Measurements from ENCODE around the gene ENTPD7.

ENTPD7 gene

DNA sequence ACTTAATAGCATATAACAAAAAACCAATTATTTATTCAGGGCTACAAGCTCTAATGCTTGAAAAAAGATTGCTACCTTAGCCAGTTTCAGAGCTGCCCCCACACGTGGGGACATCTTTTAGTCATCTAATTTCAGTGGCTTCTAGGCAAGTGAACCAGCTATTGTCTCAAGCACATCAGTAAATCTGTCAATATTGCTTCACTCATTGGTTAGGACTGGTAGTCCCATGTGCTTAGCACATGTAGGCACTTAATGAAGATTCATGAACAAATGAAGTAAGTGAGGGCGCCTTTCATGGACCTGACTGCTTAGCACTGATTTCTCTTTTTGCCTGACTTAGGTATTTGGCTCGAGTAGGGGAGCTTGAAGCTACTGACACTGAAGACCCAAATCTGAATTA, 19.6 kb downstream of the ENTPD7 start:
- DNase-seq (ENCODE audit: low read depth, low spot score), result no peak
- H3K4me3 ChIP-seq (ENCODE audit: low read length), result no peak overlapping the region

DNA sequence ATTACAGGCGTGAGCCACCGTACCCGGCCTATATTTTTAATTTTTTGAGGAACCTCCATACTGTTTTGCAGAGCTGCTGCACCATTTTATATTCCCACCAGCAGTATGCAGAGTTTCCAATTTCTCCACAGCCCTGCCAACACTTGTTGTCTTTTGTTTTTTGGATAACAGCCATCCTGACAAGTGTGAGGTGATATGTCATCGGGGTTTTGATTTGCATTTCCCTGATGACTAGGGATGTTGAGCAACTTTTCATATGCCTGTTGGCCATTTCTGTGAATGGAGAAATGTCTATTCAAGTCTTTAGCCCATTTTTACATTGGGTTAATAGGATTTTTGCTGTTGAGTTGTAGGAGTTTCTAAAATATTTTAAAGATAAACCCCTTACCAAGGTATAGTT, 22.2 kb downstream of the ENTPD7 start:
- no peak for DNase-seq (ENCODE audit: low read depth, low spot score)

GRCh38 chr10:99682032-99682431, 22.7 kb downstream of the ENTPD7 start:
- DNase-seq (ENCODE audit: low read depth, low spot score), result no peak
- no peak overlapping the region for H3K4me3 ChIP-seq (ENCODE audit: low read length)

More for the DNA sequence above, 22.2 kb downstream of the ENTPD7 start:
- no peak overlapping the region for H3K4me3 ChIP-seq (ENCODE audit: low read length)

- no peak overlapping the region for H3K4me3 ChIP-seq (ENCODE audit: low read length)
- DNase-seq (ENCODE audit: low read depth, low spot score), result no peak
These were observed 23.4 kb downstream of the ENTPD7 start for GRCh38 chr10:99682752-99683151.

GRCh38 chr10:99685597-99685967, 26.3 kb downstream of the ENTPD7 start:
- no peak for DNase-seq (ENCODE audit: low read depth, low spot score)
- H3K4me3 ChIP-seq (ENCODE audit: low read length), result no peak overlapping the region

- H3K4me3 ChIP-seq (ENCODE audit: low read length), result no peak overlapping the region
- no peak for DNase-seq (ENCODE audit: low read depth, low spot score)
These were observed 30.2 kb downstream of the ENTPD7 start for GRCh38 chr10:99689461-99689860.

DNA sequence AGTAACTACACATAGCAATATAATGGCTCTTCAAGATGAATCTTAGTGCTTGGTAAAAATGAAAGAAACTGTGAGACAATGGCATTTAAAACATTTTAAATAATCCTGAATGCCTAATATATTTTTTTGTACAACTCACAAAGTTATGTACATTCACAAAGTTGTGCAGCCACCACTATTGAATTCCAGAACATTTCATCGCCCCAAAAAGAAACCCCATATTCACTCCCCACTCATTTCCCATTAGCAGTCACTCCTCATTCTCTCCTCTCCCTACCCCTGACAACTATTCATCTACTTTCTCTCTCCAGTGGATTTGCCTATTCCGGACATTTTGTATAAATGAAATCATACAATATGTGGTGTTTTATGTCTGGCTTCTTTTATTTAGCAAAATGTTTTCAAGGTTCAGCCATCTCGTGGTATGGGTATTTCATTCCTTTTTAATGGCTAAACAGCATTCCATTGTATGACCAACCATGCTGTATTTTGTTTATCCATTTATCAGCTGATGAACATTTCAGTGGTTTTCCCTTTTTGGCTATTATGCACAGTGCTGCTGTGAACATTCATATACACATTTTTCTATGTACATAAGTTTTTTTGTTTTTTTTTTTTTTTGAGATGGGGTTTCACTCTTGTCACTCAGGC, 34.7 kb downstream of the ENTPD7 start:
- no peak overlapping the region for H3K4me3 ChIP-seq (ENCODE audit: low read length)
- no peak for DNase-seq (ENCODE audit: low read depth, low spot score)

DNA sequence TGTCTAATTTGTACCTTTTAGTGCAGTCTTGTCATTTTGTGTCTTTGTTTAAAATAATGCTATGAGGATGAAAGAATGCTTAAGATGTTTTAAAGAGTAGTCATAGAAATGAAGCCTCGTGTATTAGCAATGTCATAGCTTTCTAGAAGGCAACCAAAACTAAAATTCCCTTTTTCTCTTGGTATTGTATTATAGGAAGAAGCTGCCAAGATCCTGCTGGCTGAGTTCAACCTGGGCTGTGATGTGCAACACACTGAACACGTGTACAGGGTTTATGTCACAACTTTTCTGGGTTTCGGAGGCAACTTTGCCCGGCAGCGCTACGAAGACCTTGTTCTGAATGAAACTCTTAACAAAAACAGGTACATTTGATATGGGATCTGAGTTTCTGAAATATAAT, 36.5 kb downstream of the ENTPD7 start:
- H3K4me3 ChIP-seq (ENCODE audit: low read length), result no peak overlapping the region
- no peak for DNase-seq (ENCODE audit: low read depth, low spot score)

DNA sequence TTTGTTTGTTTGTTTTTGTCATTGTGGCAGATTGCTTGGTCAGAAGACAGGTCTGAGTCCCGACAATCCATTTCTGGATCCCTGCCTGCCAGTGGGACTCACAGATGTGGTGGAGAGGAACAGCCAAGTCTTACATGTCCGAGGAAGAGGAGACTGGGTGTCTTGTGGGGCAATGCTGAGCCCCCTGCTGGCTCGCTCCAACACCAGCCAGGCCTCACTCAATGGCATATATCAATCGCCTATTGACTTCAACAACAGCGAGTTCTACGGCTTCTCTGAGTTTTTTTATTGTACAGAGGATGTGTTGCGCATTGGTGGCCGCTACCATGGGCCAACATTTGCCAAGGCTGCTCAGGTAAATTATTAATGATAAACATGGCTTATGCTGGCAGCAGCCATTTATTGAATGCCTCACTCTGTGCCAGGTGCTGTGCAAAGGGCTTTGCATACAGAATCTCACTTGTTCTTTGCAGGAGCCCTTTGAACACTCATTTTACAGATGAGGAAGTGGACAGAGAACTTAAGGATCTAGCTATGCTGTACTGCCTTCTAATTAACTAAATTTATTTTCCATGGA, 39.3 kb downstream of the ENTPD7 start:
- DNase-seq (ENCODE audit: low read depth, low spot score), result no peak
- no peak overlapping the region for H3K4me3 ChIP-seq (ENCODE audit: low read length)

GRCh38 chr10:99700649-99701048, 41.3 kb downstream of the ENTPD7 start:
- no peak for DNase-seq (ENCODE audit: low read depth, low spot score)
- H3K4me3 ChIP-seq (ENCODE audit: low read length), result no peak overlapping the region

GRCh38 chr10:99708428-99709012, 49.2 kb downstream of the ENTPD7 start:
- H3K4me3 ChIP-seq (ENCODE audit: low read length), result no peak overlapping the region
- DNase-seq (ENCODE audit: low read depth, low spot score), result no peak

GRCh38 chr10:99709480-99710229, 50.3 kb downstream of the ENTPD7 start:
- DNase-seq (ENCODE audit: low read depth, low spot score), result no peak
- no peak overlapping the region for H3K4me3 ChIP-seq (ENCODE audit: low read length)

DNA sequence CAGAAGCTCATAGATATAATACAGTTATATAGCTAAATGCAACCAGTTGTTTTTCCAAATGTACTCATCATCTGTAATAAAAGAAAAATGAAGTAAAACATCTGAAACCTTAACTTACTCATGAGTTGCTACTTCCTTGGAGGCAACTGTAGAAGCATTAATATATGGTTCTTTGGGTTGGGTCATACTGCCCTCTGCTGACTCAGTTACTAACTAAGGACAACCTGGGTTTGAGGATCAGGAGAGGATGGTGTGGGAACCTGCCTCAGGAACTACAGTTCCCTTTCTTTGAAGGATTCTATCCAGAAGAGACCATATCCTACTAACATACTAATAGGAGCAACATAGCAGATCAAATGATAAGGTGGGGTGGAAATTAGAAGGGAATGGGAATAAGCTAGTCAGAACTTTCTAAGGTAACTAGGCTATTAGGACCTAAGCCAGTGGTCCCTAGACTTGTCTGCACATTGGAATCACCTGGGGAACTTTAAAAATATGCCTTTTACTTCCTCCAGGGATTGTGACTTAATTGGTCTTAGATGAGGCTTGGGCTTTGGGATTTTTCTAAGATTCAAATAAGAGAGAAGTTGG, 51.9 kb downstream of the ENTPD7 start:
- DNase-seq (ENCODE audit: low read depth, low spot score), result peak; percentile 39
- no peak overlapping the region for H3K4me3 ChIP-seq (ENCODE audit: low read length)

- no peak overlapping the region for H3K4me3 ChIP-seq (ENCODE audit: low read length)
- DNase-seq (ENCODE audit: low read depth, low spot score), result no peak
These were observed 55.1 kb downstream of the ENTPD7 start for GRCh38 chr10:99714446-99714845.

- no peak overlapping the region for H3K4me3 ChIP-seq (ENCODE audit: low read length)
- DNase-seq (ENCODE audit: low read depth, low spot score), result no peak
These were observed 61.1 kb downstream of the ENTPD7 start for GRCh38 chr10:99720387-99720786.

GRCh38 chr10:99730026-99730425, 70.7 kb downstream of the ENTPD7 start:
- H3K4me3 ChIP-seq (ENCODE audit: low read length), result no peak overlapping the region
- DNase-seq (ENCODE audit: low read depth, low spot score), result no peak

GRCh38 chr10:99731306-99732032, 72.2 kb downstream of the ENTPD7 start:
- no peak for DNase-seq (ENCODE audit: low read depth, low spot score)
- H3K4me3 ChIP-seq (ENCODE audit: low read length), result peak overlapping the region; percentile 91

DNA sequence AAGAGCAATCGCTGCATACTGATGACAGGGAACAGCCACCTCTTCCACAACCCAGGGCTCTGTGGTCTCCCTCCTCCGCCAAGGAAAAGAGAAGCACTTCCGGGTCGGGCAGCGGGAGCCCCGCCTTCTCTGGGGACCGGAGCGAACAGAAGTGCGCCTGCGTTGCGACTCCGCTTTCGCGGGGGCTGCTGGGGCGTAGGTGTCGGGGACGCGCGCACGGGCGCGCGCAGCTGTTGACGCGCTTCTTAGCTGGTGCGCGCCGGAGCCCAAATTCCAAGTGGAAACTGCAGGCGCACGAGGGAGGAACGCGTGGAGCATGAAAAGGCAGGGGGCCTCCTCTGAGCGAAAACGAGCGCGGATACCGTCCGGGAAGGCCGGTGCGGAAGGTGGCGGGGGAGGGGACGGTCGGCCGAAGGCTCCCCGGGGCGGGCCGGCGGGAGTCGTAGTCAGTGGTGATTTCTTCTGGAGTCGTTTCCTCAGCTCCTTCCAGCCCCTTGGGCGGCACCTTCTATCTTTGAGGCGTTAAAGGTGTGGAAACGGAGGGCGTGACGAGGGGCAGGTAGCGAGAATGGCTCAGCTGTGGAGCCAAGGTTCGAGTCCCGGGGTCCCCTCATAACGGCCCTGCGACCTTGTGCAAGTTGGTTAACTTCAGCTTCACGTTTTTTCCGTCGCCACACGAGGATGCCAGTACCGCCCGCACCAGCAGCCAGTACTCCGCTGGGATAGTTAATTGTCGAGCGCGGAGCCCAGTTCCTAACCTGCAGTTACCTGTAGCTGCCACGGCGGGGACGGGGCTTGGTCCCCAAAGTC, 72.9 kb downstream of the ENTPD7 start, which contains the start of the genes COX15 and CUTC:
Gene COX15 (minus strand): TSS at position 95 of the 810 bp plus-strand sequence. CDS start 78 bp downstream, at position 17.
Gene CUTC (plus strand): TSS at position 202 of the 810 bp plus-strand sequence. CDS start 115 bp downstream, at position 317.
- peak; percentile 94 for DNase-seq (ENCODE audit: low read depth, low spot score)
- peak within 1 kb of the TSS; percentile 91 for H3K4me3 ChIP-seq (ENCODE audit: low read length)

Measured in Jurkat, Clone E6-1 (cell line).